Stimulated activated CD4-positive, alpha-beta T cell treated with anti-CD3 and anti-CD28 coated beads, Interleukin-2, amount 100 ng/mL, for 24 hours (primary cell): ENCODE results near the gene RAVER1.
"Not testable (repeated sequence)": the region's sequence is repeated elsewhere in the genome, so short reads cannot be mapped to it uniquely, and the experiment has no call there.

ENCODE experiments used
- DNase-seq, 2 donors: peaks; one replicate each; pipeline ENCODE4 v3.0.0-alpha.2; 2020

The RAVER1 gene

GRCh38 chr19:10289836-10290356, 43.4 kb downstream of the RAVER1 start, which contains the start of gene ICAM5:
ICAM5 (plus strand) TSS chr19:10289952; CDS start chr19:10290044, 92 bp downstream.
- DNase-seq: peak; percentile 47 to 54

GRCh38 chr19:10289167-10289835, 44.0 kb downstream of the RAVER1 start:
- DNase-seq: peak; percentile 73 to 76

- DNase-seq: peak; percentile 52 to 67
These were observed 44.6 kb downstream of the RAVER1 start for GRCh38 chr19:10288662-10289166.

DNA sequence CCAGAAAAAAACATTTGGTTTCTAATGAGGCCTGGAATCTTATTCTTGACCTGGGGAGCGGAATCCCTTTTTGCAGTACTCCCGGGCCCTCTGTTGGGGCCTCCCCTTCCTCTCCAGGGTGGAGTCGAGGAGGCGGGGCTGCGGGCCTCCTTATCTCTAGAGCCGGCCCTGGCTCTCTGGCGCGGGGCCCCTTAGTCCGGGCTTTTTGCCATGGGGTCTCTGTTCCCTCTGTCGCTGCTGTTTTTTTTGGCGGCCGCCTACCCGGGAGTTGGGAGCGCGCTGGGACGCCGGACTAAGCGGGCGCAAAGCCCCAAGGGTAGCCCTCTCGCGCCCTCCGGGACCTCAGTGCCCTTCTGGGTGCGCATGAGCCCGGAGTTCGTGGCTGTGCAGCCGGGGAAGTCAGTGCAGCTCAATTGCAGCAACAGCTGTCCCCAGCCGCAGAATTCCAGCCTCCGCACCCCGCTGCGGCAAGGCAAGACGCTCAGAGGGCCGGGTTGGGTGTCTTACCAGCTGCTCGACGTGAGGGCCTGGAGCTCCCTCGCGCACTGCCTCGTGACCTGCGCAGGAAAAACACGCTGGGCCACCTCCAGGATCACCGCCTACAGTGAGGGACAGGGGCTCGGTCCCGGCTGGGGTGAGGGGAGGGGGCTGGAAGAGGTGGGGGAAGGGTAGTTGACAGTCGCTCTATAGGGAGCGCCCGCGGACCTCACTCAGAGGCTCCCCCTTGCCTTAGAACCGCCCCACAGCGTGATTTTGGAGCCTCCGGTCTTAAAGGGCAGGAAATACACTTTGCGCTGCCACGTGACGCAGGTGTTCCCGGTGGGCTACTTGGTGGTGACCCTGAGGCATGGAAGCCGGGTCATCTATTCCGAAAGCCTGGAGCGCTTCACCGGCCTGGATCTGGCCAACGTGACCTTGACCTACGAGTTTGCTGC, 46.3 kb downstream of the RAVER1 start, which contains the start of gene ICAM4:
Gene ICAM4, plus strand, starts transcription at position 153 of the 935 bp plus-strand sequence. Its CDS starts 58 bp downstream, at position 211.
- DNase-seq: peak; percentile 36 to 58

GRCh38 chr19:10285393-10285792, 47.9 kb downstream of the RAVER1 start:
- DNase-seq: no peak

DNA sequence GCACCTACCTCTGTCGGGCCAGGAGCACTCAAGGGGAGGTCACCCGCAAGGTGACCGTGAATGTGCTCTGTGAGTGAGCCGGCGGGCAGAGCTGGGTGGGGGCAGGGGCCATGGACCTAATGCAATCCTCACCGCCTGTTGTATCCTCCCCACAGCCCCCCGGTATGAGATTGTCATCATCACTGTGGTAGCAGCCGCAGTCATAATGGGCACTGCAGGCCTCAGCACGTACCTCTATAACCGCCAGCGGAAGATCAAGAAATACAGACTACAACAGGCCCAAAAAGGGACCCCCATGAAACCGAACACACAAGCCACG, 48.4 kb downstream of the RAVER1 start:
- no peak for DNase-seq

DNA sequence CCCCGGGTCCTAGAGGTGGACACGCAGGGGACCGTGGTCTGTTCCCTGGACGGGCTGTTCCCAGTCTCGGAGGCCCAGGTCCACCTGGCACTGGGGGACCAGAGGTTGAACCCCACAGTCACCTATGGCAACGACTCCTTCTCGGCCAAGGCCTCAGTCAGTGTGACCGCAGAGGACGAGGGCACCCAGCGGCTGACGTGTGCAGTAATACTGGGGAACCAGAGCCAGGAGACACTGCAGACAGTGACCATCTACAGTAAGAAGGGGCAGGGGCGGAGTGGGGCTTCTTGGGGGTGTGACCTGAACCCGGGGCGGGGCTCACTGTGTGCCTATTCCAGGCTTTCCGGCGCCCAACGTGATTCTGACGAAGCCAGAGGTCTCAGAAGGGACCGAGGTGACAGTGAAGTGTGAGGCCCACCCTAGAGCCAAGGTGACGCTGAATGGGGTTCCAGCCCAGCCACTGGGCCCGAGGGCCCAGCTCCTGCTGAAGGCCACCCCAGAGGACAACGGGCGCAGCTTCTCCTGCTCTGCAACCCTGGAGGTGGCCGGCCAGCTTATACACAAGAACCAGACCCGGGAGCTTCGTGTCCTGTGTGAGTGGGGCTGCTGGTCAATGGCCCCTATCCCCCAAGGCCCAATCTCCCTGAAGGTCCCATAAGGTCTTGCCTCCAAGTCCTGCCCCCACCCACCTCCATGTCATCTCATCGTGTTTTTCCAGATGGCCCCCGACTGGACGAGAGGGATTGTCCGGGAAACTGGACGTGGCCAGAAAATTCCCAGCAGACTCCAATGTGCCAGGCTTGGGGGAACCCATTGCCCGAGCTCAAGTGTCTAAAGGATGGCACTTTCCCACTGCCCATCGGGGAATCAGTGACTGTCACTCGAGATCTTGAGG, 49.0 kb downstream of the RAVER1 start:
- DNase-seq: no peak

- DNase-seq: no peak
These were observed 49.8 kb downstream of the RAVER1 start for GRCh38 chr19:10283301-10284064.

DNA sequence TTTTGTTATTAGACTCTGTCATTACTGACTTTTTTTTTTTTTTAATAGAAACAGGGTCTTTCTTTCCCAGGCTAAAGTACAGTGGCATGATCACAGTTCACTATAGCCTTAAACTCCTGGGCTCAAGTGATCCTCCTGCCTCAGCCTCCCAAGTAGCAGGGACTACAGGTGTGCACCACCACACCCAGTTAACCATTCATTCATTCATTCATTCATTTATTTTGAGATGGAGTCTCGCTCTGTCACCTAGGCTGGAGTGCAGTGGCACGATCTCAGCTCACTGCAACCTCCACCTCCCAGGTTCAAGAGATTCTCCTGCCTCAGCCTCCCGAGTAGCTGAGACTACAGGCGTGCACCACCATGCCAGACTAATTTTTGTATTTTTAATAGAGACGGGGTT, 51.3 kb downstream of the RAVER1 start:
- not testable (repeated sequence) for DNase-seq

DNA sequence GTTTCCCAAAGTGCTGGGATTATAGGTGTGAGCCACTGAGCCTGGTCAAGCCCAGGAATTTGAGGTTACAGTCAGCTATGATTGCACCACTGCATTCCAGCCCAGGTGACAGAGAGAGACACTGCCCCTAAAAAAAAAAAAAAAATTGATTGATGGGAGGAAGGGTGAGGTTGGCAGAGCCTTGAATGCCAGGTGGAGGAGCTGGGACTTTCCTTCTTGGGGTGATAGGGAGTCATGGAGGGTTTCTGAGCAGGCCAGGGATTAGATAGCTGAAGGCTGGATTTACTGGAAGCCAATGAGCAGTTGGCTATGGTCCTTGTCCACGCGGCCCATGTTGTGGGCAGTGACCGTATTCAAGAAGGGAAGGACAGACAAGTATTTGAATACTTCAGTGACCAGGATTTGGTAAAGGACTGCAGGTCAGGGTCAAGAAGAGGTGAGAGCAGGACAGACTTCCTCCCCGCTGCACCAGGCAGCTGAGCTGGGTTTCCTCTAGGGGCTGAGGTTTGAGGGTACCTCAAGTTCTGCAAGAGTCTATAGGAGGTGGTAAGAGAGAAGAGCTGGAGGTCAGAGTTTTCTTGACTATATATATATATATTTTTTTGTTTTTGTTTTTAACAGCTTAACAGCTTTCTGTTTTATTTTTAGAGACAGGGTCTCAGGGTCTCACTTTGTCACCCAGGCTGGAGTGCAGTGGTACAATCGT, 53.4 kb downstream of the RAVER1 start:
- no peak for DNase-seq

GRCh38 chr19:10278935-10279334, 54.4 kb downstream of the RAVER1 start:
- no peak for DNase-seq

DNA sequence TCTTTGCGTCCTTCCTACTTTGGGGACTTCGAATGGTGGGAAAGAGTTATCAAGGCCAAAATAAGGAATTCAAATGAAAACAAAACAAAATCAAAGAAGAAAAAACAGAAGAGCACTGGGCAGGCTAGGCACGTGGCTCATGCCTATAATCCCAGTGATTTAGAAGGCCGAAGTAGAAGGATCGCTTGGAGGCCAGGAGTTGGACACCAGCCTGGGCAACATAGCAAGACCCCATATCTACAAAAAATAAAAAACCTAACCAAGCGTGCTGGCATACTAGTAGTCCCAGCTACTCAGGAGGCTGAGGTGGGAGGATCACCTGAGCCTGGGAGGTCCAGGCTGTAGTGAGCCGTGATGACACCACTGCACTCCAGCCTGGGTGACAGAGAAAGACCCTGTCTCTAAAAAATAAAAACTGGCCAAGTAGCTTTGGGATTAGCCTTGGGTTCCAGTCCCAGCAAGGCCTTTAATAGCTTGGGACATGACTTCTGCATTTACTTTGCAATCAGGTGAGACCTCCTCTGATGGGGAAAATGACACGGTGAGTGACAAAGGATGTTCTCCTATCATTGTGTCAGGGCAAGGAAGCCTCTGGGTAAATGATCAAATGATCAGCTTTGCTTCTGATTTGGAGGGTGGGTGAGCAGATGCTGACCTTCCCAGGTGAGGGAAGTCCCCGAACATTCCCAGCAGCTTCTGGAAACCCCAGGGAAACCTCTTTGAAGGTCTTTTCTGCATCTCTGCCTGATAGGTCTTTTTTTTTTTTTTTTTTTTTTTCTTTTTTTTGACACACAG, 55.3 kb downstream of the RAVER1 start:
- DNase-seq: no peak

DNA sequence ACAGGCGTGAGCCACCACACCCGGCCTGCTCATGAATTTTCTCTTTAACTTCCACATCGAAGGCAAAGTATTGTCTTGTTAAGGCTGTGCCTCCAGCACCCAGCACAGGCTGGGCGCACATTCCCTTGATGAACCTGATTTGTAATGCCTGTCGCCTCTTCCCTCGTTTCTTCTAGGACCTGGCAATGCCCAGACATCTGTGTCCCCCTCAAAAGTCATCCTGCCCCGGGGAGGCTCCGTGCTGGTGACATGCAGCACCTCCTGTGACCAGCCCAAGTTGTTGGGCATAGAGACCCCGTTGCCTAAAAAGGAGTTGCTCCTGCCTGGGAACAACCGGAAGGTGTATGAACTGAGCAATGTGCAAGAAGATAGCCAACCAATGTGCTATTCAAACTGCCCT, 58.7 kb downstream of the RAVER1 start:
- no peak for DNase-seq

GRCh38 chr19:10271543-10272086, 61.7 kb downstream of the RAVER1 start:
- DNase-seq: peak; percentile 37 to 41

DNA sequence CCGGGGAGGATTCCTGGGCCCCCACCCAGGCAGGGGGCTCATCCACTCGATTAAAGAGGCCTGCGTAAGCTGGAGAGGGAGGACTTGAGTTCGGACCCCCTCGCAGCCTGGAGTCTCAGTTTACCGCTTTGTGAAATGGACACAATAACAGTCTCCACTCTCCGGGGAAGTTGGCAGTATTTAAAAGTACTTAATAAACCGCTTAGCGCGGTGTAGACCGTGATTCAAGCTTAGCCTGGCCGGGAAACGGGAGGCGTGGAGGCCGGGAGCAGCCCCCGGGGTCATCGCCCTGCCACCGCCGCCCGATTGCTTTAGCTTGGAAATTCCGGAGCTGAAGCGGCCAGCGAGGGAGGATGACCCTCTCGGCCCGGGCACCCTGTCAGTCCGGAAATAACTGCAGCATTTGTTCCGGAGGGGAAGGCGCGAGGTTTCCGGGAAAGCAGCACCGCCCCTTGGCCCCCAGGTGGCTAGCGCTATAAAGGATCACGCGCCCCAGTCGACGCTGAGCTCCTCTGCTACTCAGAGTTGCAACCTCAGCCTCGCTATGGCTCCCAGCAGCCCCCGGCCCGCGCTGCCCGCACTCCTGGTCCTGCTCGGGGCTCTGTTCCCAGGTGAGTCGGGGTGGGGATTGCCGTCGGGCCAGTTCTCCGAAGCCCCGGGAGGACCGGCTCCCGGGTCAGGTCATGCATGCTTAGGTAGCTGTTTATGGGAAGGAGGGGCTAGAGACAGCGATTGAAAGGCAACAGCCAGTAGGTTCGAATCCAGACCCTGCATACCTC, 62.5 kb downstream of the RAVER1 start, which contains the start of gene ICAM1:
Gene ICAM1, plus strand, starts transcription at position 505 of the 779 bp plus-strand sequence. Its CDS starts 40 bp downstream, at position 545.
- peak; percentile 75 to 79 for DNase-seq

DNA sequence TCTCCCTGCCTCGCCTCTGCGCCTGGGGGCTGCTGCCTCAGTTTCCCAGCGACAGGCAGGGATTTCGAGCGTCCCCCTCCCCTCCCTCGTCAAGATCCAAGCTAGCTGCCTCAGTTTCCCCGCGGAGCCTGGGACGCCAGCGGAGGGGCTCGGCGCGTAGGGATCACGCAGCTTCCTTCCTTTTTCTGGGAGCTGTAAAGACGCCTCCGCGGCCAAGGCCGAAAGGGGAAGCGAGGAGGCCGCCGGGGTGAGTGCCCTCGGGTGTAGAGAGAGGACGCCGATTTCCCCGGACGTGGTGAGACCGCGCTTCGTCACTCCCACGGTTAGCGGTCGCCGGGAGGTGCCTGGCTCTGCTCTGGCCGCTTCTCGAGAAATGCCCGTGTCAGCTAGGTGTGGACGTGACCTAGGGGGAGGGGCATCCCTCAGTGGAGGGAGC, 63.1 kb downstream of the RAVER1 start:
- DNase-seq: peak; percentile 66 to 80

DNA sequence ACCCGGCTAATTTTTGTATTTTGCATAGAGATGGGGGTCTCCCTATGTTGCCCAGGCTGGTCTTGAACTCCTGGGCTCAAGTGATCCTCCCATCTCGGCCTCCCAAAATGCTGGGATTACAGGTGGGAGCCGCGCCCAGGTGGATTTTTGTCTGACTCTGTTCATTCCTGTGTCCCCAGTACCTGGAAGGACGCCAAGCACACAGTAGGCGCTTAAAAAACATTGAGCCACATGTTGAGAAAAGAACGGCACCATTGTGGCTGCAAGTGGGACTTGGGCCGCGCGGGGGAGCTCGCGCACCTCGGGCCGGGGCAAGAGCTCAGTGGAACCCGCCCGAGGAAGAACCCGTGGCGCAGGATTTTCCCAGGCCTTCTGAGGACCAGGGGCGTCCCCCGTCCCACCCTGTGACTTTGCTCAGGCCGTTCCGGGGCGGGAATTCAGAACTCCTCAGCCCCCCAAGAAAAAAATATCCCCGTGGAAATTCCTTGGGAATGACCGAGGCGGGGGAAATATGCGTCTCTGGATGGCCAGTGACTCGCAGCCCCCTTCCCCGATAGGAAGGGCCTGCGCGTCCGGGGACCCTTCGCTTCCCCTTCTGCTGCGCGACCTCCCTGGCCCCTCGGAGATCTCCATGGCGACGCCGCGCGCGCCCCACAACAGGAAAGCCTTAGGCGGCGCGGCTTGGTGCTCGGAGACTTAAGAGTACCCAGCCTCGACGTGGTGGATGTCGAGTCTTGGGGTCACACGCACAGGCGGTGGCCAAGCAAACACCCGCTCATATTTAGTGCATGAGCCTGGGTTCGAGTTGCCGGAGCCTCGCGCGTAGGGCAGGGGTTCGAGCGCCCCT, 63.8 kb downstream of the RAVER1 start:
- DNase-seq: peak; percentile 92 to 94

GRCh38 chr19:10268071-10268470, 65.3 kb downstream of the RAVER1 start:
- DNase-seq: no peak
